Activated CD4-positive, alpha-beta T cell treated with anti-CD3 and anti-CD28 coated beads for 1 hour (primary cell): ENCODE measurements around the gene SERPINA9.
"Not testable (repeated sequence)": the region's sequence is repeated elsewhere in the genome, so short reads cannot be mapped to it uniquely, and the experiment has no call there.

Source experiments
- DNase-seq: peaks from one replicate; pipeline ENCODE4 v3.0.0-alpha.2; 2020

The SERPINA9 gene

DNA sequence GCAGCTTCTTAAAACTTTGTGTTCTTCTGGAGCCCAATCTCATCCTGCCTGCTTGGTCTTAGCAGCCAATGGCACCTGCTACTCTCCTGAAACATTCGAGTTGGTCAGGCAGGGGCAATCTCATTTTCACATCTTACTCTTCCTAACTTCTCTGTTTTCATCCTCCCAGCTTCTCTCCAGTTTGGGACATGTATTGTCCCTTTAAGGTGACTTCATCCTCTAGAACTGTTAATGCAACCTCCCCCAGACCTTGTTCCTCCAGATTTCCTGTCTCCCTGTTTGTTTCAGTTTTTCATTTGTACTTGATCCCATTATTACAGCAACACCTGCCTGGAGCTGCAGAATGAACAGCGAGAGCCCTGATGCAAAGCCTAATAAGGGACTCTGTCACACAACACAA is 54.7 kb downstream of the SERPINA9 start:
- DNase-seq = no peak

DNA sequence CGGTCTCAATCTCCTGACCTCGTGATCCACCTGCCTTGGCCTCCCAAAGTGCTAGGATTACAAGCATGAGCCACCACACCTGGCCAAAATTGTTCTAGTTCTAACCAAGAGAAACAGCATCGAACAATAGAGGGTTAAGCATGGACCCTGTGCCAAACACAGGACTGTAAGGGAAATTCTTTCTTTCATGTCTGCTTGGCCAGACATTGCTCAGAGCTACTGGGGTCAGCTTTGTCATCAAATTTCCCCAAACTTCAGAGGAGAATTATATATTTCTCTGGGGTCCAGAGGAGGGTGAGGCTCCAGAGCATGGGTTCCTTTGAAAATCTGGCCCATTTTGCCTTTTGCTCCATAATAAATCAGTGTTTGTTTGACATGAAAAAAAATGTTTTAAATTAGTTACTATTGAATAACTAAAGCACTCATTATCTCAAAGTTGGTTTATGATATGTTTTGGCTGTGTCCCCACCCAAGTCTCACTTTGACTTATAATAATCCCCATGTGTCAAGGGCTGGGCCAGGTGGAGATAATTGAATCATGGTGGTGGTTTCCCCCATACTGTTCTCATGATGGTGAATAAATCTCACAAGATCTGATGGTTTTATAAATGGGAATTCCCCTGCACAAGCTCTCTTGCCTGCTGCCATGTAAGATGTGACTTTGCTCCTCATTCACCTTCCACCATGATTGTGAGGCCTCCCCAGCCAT is 58.3 kb downstream of the SERPINA9 start:
- DNase-seq = not testable (repeated sequence)
